NOMO-1 treated with dmso at 0.1 percent for 144 hours (cell line): ENCODE data around the gene CLIP2.
"Not testable (repeated sequence)": the region's sequence is repeated elsewhere in the genome, so short reads cannot be mapped to it uniquely, and the experiment has no call there.

ENCODE experiments used
- DNase-seq: peaks from one replicate; lab custom pipeline; 2025; ENCODE audit not compliant: unreplicated experiment; lab: John Stamatoyannopoulos, UW

CLIP2 gene

GRCh38 chr7:74294191-74294998 lies 5.2 kb downstream of the CLIP2 start:
- no peak for DNase-seq

GRCh38 chr7:74297516-74298233 lies 8.5 kb downstream of the CLIP2 start:
- no peak for DNase-seq

- no peak for DNase-seq
Measured at GRCh38 chr7:74299401-74299800, 10.2 kb downstream of the CLIP2 start.

GRCh38 chr7:74300926-74301325 lies 11.7 kb downstream of the CLIP2 start:
- no peak for DNase-seq

GRCh38 chr7:74302745-74303221 lies 13.6 kb downstream of the CLIP2 start:
- DNase-seq: no peak

- no peak for DNase-seq
Measured at GRCh38 chr7:74304550-74304949, 15.3 kb downstream of the CLIP2 start.

GRCh38 chr7:74306004-74306729 lies 17.0 kb downstream of the CLIP2 start:
- no peak for DNase-seq

- no peak for DNase-seq
Measured at GRCh38 chr7:74306730-74307469, 17.7 kb downstream of the CLIP2 start.

GRCh38 chr7:74307738-74308505 lies 18.7 kb downstream of the CLIP2 start:
- DNase-seq: no peak

GRCh38 chr7:74309181-74309580 lies 20.0 kb downstream of the CLIP2 start:
- DNase-seq: no peak

GRCh38 chr7:74311305-74311744 lies 22.1 kb downstream of the CLIP2 start:
- no peak for DNase-seq

GRCh38 chr7:74312418-74313028 lies 23.3 kb downstream of the CLIP2 start:
- peak; percentile 57 for DNase-seq

GRCh38 chr7:74315891-74316290 lies 26.7 kb downstream of the CLIP2 start:
- DNase-seq: not testable (repeated sequence)

GRCh38 chr7:74317146-74317782 lies 28.1 kb downstream of the CLIP2 start:
- DNase-seq: no peak

GRCh38 chr7:74318043-74318442 lies 28.8 kb downstream of the CLIP2 start:
- no peak for DNase-seq

- DNase-seq: no peak
Measured at GRCh38 chr7:74320645-74321221, 31.5 kb downstream of the CLIP2 start.

GRCh38 chr7:74322892-74323291 lies 33.7 kb downstream of the CLIP2 start:
- DNase-seq: not testable (repeated sequence)

- no peak for DNase-seq
Measured at GRCh38 chr7:74324531-74325209, 35.5 kb downstream of the CLIP2 start.
